ENCODE measurements around the gene SLC25A33.

GRCh38 chr1:9537863-9538668, 1.2 kb upstream of the SLC25A33 start:
- no peak for TF ChIP-seq POLR2AphosphoS5 (IDR thresholded peaks at IDR 0.05; ENCODE audit: low read depth)
- no peak for TF ChIP-seq CTCF (conservative IDR thresholded peaks at IDR 0.05; ENCODE audit: low read depth in 2 of 2)
- TF ChIP-seq REST (IDR thresholded peaks at IDR 0.05; ENCODE audit: unreplicated experiment): no peak
- TF ChIP-seq JUNB (IDR thresholded peaks at IDR 0.05; ENCODE audit: unreplicated experiment): no peak
- TF ChIP-seq EZH2 (IDR thresholded peaks at IDR 0.05; ENCODE audit: low read depth, unreplicated experiment): no peak
- no peak for TF ChIP-seq ZNF462 (CRISPR knock-in tag; IDR thresholded peaks at IDR 0.05)
- no peak for TF ChIP-seq EZH2phosphoT487 (IDR thresholded peaks at IDR 0.05; ENCODE audit: unreplicated experiment)
- TF ChIP-seq ZNF331 (CRISPR knock-in tag; IDR thresholded peaks at IDR 0.05; ENCODE audit: low read depth): no peak
- TF ChIP-seq ETS1 (IDR thresholded peaks at IDR 0.05): no peak
- no peak for TF ChIP-seq ZNF114 (CRISPR knock-in tag; IDR thresholded peaks at IDR 0.05)
- no peak for TF ChIP-seq CREB1 (CRISPR knock-in tag; IDR thresholded peaks at IDR 0.05; ENCODE audit: low read depth)
